Tibial nerve (tissue), 4 donors: ENCODE measurements around the gene PMF1.

Experiments
- CTCF ChIP-seq, 5 experiments: fragments of 200-600 bp in 3 of 5; fragments of 450-650 bp in 2 of 5; sonication (generic) in 3 of 5; IDR thresholded peaks; one replicate each; pipeline ENCODE4 v1.5.1; 2016 to 2019; ENCODE audit warnings: antibody characterized with exemption in 5 of 5, mild to moderate bottlenecking in 3 of 5, moderate library complexity in 2 of 5
- EP300 ChIP-seq, 2 donors: sonication (generic); formaldehyde crosslinking; IDR thresholded peaks; one replicate each; pipeline ENCODE4 v1.6.1; 2017; ENCODE audit warnings: antibody characterized with exemption in 2 of 2, mild to moderate bottlenecking in 1 of 2

GRCh38 chr1:156177919-156178654, 34.7 kb upstream of the PMF1 start:
- TF ChIP-seq CTCF (IDR thresholded peaks at IDR 0.05) (no peak), EP300 (IDR thresholded peaks at IDR 0.05) (no peak)
